Umbilical cord (tissue), 2 donors: ENCODE measurements around the gene NDFIP2. TPM values are rescaled to one million over a fixed set of nuclear protein-coding genes. Genes with fewer than 3 reads are reported as not detected.
"Not testable (repeated sequence)": the region's sequence is repeated elsewhere in the genome, so short reads cannot be mapped to it uniquely, and the experiment has no call there.

Source experiments
- DNase-seq: peaks from one replicate; pipeline ENCODE4 v3.0.0-alpha.2; 2015; ENCODE audit warnings: low spot score
- total RNA-seq: library from RNA; depleted of rRNA; stranded (reverse); fragments of >200 nt; gene quantifications from one replicate; pipeline ENCODE4 v1.2.3, GENCODE V29; 2014; ENCODE audit warnings: low replicate concordance; ENCODE audit not compliant: insufficient read depth

NDFIP2 gene
- total RNA-seq, 1 donor from 2014 or later, result 61.4 TPM

DNA sequence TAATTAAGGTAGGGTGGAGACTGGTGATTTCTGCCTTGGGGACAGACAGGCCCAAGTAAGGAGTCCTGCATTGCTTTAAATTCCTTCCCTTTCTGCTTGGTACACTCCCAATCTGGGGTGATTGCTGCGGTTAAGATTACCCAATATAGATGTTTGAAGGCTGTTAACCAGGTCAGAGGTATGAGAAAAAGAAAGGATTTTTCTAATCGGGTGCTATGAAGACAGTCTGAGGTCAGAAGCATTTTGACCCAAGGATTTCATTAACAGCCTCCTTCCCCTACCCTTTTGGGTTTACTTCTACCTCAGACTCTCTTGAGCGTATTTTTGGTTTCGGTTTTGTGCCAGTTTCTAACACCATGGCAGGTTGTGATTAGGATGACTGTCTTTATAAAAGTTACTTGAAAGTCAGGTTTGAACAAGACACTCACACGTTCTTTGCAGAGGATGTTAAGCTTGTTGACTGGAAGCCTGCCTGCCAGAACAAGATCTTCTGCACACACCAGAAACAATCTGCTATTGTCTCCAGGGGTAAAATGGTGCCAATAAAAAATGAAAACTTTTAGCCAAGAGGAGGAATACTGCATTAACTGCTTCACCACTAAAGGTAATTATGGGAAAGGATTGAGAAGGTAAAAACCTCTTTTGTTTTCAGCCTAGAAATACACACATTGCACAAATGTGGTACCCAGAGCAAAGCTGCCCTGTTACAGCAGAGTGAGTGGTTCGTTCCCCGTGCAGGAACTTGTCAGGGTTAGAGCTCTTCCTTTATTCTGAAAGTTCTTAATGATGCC, 108.8 kb downstream of the NDFIP2 start:
- DNase-seq, result peak; percentile 35

DNA sequence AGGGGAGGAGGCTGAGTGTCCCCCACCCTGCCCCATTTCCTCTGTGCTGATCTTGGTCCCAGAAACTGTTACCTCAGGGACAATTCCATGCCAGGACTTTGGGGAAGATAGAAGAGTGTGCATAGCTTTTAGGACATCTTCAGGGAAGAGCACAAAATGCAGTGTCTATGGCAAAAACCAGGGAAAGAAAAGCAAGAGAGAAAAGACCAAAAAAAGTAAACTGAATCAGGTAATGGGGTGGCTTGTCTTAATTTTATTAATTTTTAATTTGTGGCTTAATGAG, 109.4 kb downstream of the NDFIP2 start:
- no peak for DNase-seq

DNA sequence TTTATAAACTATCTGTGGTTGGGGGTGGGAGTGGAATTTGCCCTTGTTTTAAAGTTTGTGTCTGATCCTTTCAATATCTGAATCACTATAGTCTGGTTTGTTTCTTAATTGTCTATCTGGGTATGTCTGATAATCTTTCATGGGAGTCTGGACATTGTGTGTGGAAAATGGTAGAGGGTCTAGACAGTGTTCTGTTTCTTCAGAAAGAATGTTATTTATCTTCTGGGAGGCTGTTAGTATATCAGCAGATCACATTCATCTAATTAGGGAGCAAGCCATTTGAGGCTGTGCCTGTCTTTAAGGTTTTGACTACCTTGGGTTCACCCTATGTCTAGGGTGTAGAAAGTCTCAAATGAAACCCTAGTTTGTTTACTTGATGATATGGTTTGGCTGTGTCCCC, 110.5 kb downstream of the NDFIP2 start:
- no peak for DNase-seq

DNA sequence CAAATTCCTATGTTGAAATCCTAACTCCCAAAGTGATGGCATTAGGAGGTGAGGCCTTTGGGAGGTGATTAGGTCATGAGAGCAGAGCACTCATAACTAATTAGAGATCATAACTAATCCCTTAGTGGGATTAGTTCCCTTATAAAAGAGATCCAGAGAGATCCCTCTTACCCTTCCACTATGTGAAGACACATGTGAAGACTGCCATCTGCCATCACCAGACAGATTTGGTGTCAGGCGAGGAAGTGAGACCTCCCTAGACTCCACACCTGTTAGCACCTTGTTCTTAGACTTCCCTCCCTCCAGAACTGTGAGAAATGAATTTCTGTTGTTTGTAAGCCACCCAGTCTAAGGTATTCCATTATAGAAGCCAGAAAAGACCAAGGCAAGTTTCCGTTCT, 112.2 kb downstream of the NDFIP2 start:
- DNase-seq, result no peak

DNA sequence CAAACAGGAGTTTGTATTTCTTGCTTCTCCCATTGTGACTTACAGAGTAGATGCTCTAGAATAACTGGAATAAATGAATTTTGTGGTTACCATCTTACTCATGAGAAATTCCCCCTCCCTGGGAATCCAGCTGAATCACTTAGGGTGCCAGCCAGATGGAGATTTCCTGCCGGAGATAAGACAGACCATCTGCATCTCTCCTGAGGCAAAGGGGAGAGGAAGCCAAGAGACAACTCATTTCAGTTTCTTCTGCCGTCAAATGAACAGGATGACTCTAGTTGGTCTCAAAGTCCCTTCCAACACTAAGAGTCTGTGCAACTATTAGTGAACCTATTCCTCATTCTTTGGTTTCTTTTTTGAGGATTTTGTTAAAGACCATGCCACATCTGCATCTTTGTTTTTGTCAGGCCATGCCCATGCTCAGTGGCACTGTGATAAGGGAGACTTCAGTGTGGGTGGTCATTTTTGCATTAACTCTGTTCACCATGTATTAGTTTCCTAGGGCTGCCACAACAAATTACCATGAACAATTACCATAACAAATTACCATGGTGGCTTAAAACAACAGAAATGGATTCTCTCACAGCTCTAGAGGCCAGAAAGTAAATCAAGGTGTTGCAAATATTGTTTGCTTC, 112.8 kb downstream of the NDFIP2 start:
- DNase-seq, result peak; percentile 32

DNA sequence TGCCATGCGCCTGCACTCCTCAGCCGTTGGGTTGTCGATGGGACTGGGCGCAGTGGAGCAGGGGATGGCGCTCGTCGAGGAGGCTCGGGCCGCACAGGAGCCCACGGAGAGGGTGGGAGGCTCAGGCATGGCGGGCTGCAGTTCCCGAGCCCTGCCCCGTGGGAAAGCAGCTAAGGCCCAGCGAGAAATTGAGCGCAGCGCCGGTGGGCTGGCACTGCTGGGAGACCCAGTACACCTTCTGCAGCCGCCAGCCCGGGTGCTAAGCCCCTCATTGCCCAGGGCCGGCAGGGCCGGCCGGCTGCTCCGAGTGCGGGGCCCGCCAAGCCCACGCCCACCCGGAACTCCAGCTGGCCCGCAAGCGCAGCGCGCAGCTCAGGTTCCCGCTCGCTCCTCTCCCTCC, 119.2 kb downstream of the NDFIP2 start:
- DNase-seq, result not testable (repeated sequence)

DNA sequence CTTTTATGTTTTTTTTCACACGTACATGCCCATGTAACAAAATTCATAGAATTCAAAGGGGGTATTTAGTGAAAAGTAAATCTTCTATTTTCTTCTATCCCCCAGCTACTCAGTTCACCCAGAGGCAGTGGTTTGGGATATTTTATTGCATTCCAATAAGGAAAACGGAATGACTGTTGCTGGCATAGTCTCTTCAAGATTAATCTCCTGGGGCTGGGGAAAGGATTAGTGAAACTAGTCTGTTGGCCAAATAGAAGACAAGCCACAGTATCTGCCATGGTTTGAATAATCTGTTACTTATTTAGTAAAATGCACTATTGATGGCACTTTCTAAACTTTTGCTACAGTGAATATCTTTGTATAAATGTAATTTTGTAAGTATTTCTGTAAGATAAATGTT, 122.0 kb downstream of the NDFIP2 start:
- peak; percentile 38 for DNase-seq

DNA sequence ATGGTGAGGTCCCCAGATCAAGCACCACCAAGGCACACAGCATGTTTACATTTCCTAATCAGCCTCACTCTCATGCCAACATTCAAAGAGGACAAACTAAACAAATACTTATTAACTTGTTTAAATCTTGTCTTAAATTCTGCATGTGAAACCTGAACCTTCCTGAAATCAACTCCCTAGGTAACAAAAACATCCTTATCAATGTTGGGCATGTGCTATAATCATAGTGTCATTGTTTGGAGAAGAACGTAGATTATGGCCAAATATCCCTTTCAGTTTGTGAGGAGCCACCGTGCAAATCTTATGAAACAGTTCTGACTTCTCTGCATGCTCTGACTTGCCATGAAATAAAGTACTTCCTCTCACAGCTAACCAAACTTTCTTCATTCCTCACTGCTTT, 123.8 kb downstream of the NDFIP2 start:
- DNase-seq, result peak; percentile 20

Other genes with a start within 250 kb of the NDFIP2 start
- 26.0 TPM for gene RBM26, start 74.9 kb upstream of the NDFIP2 start, total RNA-seq